Liver (tissue), 9 donors: Measurements from ENCODE around the gene SHROOM1. TPM values are rescaled to one million over a fixed set of nuclear protein-coding genes. Genes with fewer than 3 reads are reported as not detected.

Source experiments
- DNase-seq: peaks from one replicate; pipeline ENCODE4 v3.0.0-alpha.2; 2017; ENCODE audit warnings: low spot score
- H3K27ac ChIP-seq, 2 donors: one replicate each; pipeline ENCODE4 v1.7.0; 2013; ENCODE audit warnings: inconsistent platforms in 2 of 2, low read length in 2 of 2, control low read depth in 1 of 2, low read depth in 1 of 2, mild to moderate bottlenecking in 1 of 2
- H3K27me3 ChIP-seq, 4 donors: one replicate each; pipeline versions ENCODE4 v1.6.1 to v1.7.0; 2013; ENCODE audit warnings: low read length in 3 of 4, inconsistent platforms in 1 of 4, mild to moderate bottlenecking in 1 of 4, moderate library complexity in 1 of 4; ENCODE audit not compliant: control insufficient read depth in 4 of 4, insufficient read depth in 4 of 4
- H3K36me3 ChIP-seq, 4 donors: one replicate each; pipeline versions ENCODE4 v1.6.1 to v1.7.0; 2013; ENCODE audit warnings: low read length in 3 of 4, mild to moderate bottlenecking in 3 of 4, low read depth in 1 of 4, moderate library complexity in 1 of 4; ENCODE audit not compliant: control insufficient read depth in 4 of 4, insufficient read depth in 3 of 4
- H3K4me1 ChIP-seq, 4 donors: one replicate each; pipeline versions ENCODE4 v1.6.1 to v1.7.0; 2013; ENCODE audit warnings: low read length in 3 of 4, mild to moderate bottlenecking in 3 of 4, moderate library complexity in 1 of 4; ENCODE audit not compliant: control insufficient read depth in 4 of 4, insufficient read depth in 4 of 4
- H3K4me3 ChIP-seq, 3 donors: one replicate each; pipeline versions ENCODE4 v1.6.1 to v1.7.0; 2013; ENCODE audit warnings: low read length in 3 of 3, control low read depth in 1 of 3, low read depth in 1 of 3, mild to moderate bottlenecking in 1 of 3
- H3K9ac ChIP-seq, 2 donors: one replicate each; pipeline ENCODE4 v1.7.0; 2013; ENCODE audit warnings: low read length in 2 of 2, mild to moderate bottlenecking in 2 of 2, moderate library complexity in 2 of 2, control low read depth in 1 of 2, low read depth in 1 of 2
- H3K9me3 ChIP-seq, 4 donors: one replicate each; pipeline versions ENCODE4 v1.6.1 to v1.7.0; 2013; ENCODE audit warnings: low read length in 3 of 4; ENCODE audit not compliant: control insufficient read depth in 4 of 4
- ATF3 ChIP-seq: IDR thresholded peaks from 2 replicates; pipeline ENCODE4 v1.6.1; 2016; ENCODE audit warnings: antibody characterized with exemption
- CTCF ChIP-seq: fragments of 150-350 bp; IDR thresholded peaks from 2 replicates; pipeline ENCODE4 v1.5.1; 2017; ENCODE audit warnings: improper control_type of control experiment, low read depth, low read length; ENCODE audit not compliant: missing input control
- EGR1 ChIP-seq, 2 donors: IDR thresholded peaks; 2 replicates each; pipeline ENCODE4 v1.6.1; 2016 to 2018; ENCODE audit warnings: antibody characterized with exemption in 2 of 2, low read depth in 2 of 2
- FOXA1 ChIP-seq: IDR thresholded peaks from 2 replicates; pipeline ENCODE4 v1.6.1; 2016; ENCODE audit warnings: antibody characterized with exemption
- FOXA2 ChIP-seq: IDR thresholded peaks from 2 replicates; pipeline ENCODE4 v1.6.1; 2016; ENCODE audit warnings: antibody characterized with exemption
- GABPA ChIP-seq, 2 donors: IDR thresholded peaks in 1 of 2; conservative IDR thresholded peaks in 1 of 2; 2 replicates each; pipeline ENCODE4 v1.6.1; 2016; ENCODE audit warnings: antibody characterized with exemption in 2 of 2, mild to moderate bottlenecking in 1 of 2, moderate library complexity in 1 of 2
- HNF4A ChIP-seq, 2 donors: conservative IDR thresholded peaks; 2 replicates each; pipeline ENCODE4 v1.6.1; 2016; ENCODE audit warnings: antibody characterized with exemption in 2 of 2, mild to moderate bottlenecking in 2 of 2
- HNF4G ChIP-seq: IDR thresholded peaks from 2 replicates; pipeline ENCODE4 v1.6.1; 2016; ENCODE audit warnings: antibody characterized with exemption
- JUND ChIP-seq, 2 donors: IDR thresholded peaks; 2 replicates each; pipeline ENCODE4 v1.6.1; 2016; ENCODE audit warnings: antibody characterized with exemption in 2 of 2
- MAX ChIP-seq: IDR thresholded peaks from 2 replicates; pipeline ENCODE4 v1.6.1; 2016; ENCODE audit warnings: antibody characterized with exemption
- NR2F2 ChIP-seq: IDR thresholded peaks from 2 replicates; pipeline ENCODE4 v1.6.1; 2016; ENCODE audit warnings: antibody characterized with exemption
- RAD21 ChIP-seq, 2 donors: IDR thresholded peaks; 2 replicates each; pipeline ENCODE4 v1.6.1; 2016; ENCODE audit warnings: antibody characterized with exemption in 2 of 2, mild to moderate bottlenecking in 2 of 2
- REST ChIP-seq: IDR thresholded peaks from 2 replicates; pipeline ENCODE4 v1.6.1; 2016; ENCODE audit warnings: antibody characterized with exemption, mild to moderate bottlenecking
- RXRA ChIP-seq, 2 donors: IDR thresholded peaks; 2 replicates each; pipeline ENCODE4 v1.6.1; 2017 to 2018; ENCODE audit warnings: antibody characterized with exemption in 2 of 2, mild to moderate bottlenecking in 1 of 2
- SP1 ChIP-seq: IDR thresholded peaks from 2 replicates; pipeline ENCODE4 v1.6.1; 2018; ENCODE audit warnings: antibody characterized with exemption, mild to moderate bottlenecking
- TAF1 ChIP-seq: conservative IDR thresholded peaks from 2 replicates; pipeline ENCODE4 v1.6.1; 2016; ENCODE audit warnings: antibody characterized with exemption, mild to moderate bottlenecking
- YY1 ChIP-seq: IDR thresholded peaks from 2 replicates; pipeline ENCODE4 v1.6.1; 2016; ENCODE audit warnings: antibody characterized with exemption, mild to moderate bottlenecking
- ZBTB33 ChIP-seq: IDR thresholded peaks from 2 replicates; pipeline ENCODE4 v1.6.1; 2016; ENCODE audit warnings: antibody characterized with exemption
- WGBS: extraction: QIAGEN DNeasy Blood & Tissue Kit; methylation state at CpG from one replicate; pipeline ENCODE4 v1.1.7; 2013; 5-methylcytosine and 5-hydroxymethylcytosine counted together
- polyA plus RNA-seq, 2 donors: library from polyadenylated mRNA; stranded (reverse) in 1 of 2; unstranded in 1 of 2; fragments of 200-250 nt in 1 of 2; fragments of >200 nt in 1 of 2; fragmentation: Nextera tagmentation in 1 of 2; extraction: Ambion mirVana in 1 of 2; gene quantifications; one replicate each; pipeline versions ENCODE4 v1.2.1 to v1.2.3, GENCODE V29; 2013 to 2015
- total RNA-seq, 2 donors: library from RNA; depleted of rRNA; stranded (reverse); fragments of >200 nt; gene quantifications; one replicate each; pipeline ENCODE4 v1.2.3, GENCODE V29; 2014
- donor health status: healthy.
- donor health status: healthy.
- donor health status: healthy.
- donor health status: healthy.
- donor health status: healthy.

Gene SHROOM1
- total and polyA plus RNA-seq, 4 donors, result 6.1 to 28.5 (median 18.3) TPM

GRCh38 chr5:132820162-132820754 is 10.2 kb downstream of the SHROOM1 start:
- TF ChIP-seq GABPA (IDR thresholded peaks at IDR 0.05 in 1 of 2, conservative IDR thresholded peaks at IDR 0.05 in 1 of 2) (no peak), MAX (no peak), TAF1 (no peak), EGR1 (IDR thresholded peaks at IDR 0.05; ENCODE audit: low read depth in 2 of 2) (no peak), HNF4G (peak; percentile 50), NR2F2 (no peak), FOXA2 (peak; percentile 6), HNF4A (conservative IDR thresholded peaks at IDR 0.05) (peak; percentile 70 to 76), ZBTB33 (no peak), FOXA1 (peak; percentile 19), YY1 (peak; percentile 73), JUND (IDR thresholded peaks at IDR 0.05) (no peak), ATF3 (peak; percentile 13), RXRA (IDR thresholded peaks at IDR 0.05) (peak in 1 of 2 donors; percentile 60), SP1 (peak; percentile 43), RAD21 (IDR thresholded peaks at IDR 0.05) (peak; percentile 96 to 98), CTCF (peak; percentile 92), REST (peak; percentile 17)
- Histone ChIP-seq H3K4me3 (no peak overlapping the region), H3K9ac (no peak overlapping the region)

More at GRCh38 chr5:132820162-132820754, 10.2 kb downstream of the SHROOM1 start:
- Histone ChIP-seq H3K4me1 (peaks cover 0 to 10% (median 6%) of the 10 kb centered on the region in 4 donors), H3K27me3 (no peaks in the 10 kb centered on the region), H3K36me3 (peaks cover 11 to 22% (median 13%) of the 10 kb centered on the region in 4 donors), H3K27ac (no peak overlapping the region), H3K9me3 (no peaks in the 10 kb centered on the region)
- DNase-seq, result peak; percentile 92
- WGBS, result 17% methylated on average over 15 of the region's 15 CpGs
